Prostate gland (tissue), 2 donors: ENCODE measurements around the gene TRMT2A.

Source experiments
- CTCF ChIP-seq, 4 experiments: fragments of 200-600 bp in 2 of 4; fragments of 450-650 bp in 2 of 4; sonication (generic) in 2 of 4; IDR thresholded peaks; 1 replicate in 3 of 4; 2 replicates in 1 of 4; pipeline ENCODE4 v1.5.1; 2016 to 2019; ENCODE audit warnings: antibody characterized with exemption in 4 of 4, mild to moderate bottlenecking in 2 of 4, moderate library complexity in 2 of 4
- POLR2AphosphoS5 ChIP-seq: sonication (generic); formaldehyde crosslinking; IDR thresholded peaks from one replicate; pipeline ENCODE4 v1.6.1; 2017; ENCODE audit warnings: antibody characterized with exemption

- no peak for TF ChIP-seq CTCF (IDR thresholded peaks at IDR 0.05)
- no peak for TF ChIP-seq POLR2AphosphoS5
Observed at GRCh38 chr22:20063271-20064139, 53.5 kb downstream of the TRMT2A start.
